ENCODE measurements around the gene OR4F15. TPM values are rescaled to one million over a fixed set of nuclear protein-coding genes. Genes with fewer than 3 reads are reported as not detected.
"Not testable (repeated sequence)": the region's sequence is repeated elsewhere in the genome, so short reads cannot be mapped to it uniquely, and the experiment has no call there.

Gene OR4F15, protein sequence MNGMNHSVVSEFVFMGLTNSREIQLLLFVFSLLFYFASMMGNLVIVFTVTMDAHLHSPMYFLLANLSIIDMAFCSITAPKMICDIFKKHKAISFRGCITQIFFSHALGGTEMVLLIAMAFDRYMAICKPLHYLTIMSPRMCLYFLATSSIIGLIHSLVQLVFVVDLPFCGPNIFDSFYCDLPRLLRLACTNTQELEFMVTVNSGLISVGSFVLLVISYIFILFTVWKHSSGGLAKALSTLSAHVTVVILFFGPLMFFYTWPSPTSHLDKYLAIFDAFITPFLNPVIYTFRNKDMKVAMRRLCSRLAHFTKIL
- total RNA-seq (not detected), polyA plus RNA-seq (not detected)

GRCh38 chr15:101811902-101812301 lies at the start of gene OR4F15:
OR4F15 (plus strand) TSS chr15:101812202; CDS start chr15:101818187, 5,985 bp downstream.
- Histone ChIP-seq H3K27ac (ENCODE audit: low read depth) (no peak within 1 kb of the TSS), H3K36me3 (ENCODE audit: insufficient read depth) (no peaks in the 10 kb centered on the region), H3K4me1 (ENCODE audit: insufficient read depth) (no peaks in the 10 kb centered on the region), H3K4me3 (ENCODE audit: low read depth, low read length) (no peak within 1 kb of the TSS)
- DNase-seq (ENCODE audit: extremely low spot score): no peak

DNA sequence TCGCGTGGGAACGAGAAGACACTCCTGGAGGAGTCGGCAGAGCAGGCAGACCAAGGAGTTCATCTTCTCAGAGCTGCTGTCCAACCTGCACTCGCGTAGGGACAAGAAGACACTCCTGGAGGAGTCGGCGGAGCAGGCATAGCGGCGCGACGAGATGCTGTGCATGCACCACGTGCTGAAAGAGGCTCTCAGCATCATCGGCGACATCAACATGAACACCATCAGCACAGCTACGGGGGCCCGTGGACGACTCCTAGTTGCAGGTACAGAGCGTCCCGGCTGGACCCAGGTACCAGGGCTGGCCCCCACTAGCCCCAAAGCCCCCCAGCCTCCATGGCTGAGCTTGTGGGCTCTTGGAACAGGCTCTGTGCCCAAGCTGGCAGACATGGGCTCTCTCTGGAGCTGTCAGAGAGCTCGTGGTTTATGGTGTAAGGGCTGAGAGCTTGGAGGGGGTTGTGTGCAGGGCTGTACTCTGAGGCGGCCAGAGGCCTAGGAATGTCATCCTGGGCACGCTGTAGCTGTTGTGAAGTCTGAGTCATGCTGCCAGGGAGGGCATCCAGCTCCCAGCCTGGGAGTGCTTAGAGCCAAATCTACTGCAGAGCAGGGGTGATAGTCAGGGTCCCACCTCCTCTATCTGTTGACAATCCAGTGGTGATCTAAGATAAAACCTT lies 47.2 kb upstream of the OR4F15 start:
- H3K4me1 ChIP-seq (ENCODE audit: insufficient read depth); H3K4me3 ChIP-seq (ENCODE audit: low read depth, low read length); DNase-seq (ENCODE audit: extremely low spot score); H3K36me3 ChIP-seq (ENCODE audit: insufficient read depth); H3K27ac ChIP-seq (ENCODE audit: low read depth): not testable (repeated sequence)
- 90% methylated on average over 22 of the region's 23 CpGs for WGBS

- 93% methylated on average over 7 of the region's 7 CpGs for WGBS
- H3K4me3 ChIP-seq (ENCODE audit: low read depth, low read length); DNase-seq (ENCODE audit: extremely low spot score); H3K27ac ChIP-seq (ENCODE audit: low read depth); H3K36me3 ChIP-seq (ENCODE audit: insufficient read depth); H3K4me1 ChIP-seq (ENCODE audit: insufficient read depth): not testable (repeated sequence)
Observed at GRCh38 chr15:101765340-101765671, 46.7 kb upstream of the OR4F15 start.

DNA sequence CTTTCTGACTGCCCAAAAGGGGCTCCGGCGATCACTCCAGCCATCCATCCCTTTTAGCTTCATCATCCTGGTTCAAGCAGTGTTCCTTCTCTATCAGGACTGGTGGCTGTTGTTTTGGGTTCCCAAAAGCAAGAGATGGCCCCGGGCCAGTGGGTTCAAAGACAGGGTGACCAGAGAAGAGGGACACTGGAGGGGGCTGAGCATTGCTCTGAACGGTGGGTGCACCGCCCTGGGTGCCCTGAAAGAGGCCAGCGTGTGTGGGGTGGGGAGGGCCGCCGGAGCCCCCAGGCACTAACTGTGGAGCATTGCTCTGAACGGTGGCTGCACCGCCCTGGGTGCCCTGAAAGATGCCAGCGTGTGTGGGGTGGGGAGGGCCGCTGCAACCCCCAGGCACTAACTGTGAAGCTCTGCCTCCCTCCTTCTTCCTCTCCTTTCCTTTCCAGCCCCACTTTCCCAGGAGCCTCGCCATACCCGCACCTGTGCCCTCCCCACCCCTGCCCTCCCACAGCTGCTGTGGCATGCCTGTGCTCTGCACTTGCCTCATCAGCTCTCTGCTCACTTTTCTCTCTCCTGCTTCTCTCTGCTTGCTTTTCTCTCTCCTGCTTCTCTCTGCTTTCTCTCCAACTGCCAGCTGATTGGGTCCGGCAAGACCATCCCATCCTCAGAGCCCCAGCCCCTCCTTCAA lies 46.1 kb upstream of the OR4F15 start:
- no peak for DNase-seq (ENCODE audit: extremely low spot score)
- H3K36me3 ChIP-seq (ENCODE audit: insufficient read depth): no peaks in the 10 kb centered on the region
- no peaks in the 10 kb centered on the region for H3K4me1 ChIP-seq (ENCODE audit: insufficient read depth)
- no peak overlapping the region for H3K27ac ChIP-seq (ENCODE audit: low read depth)
- WGBS: 91% methylated on average over 15 of the region's 15 CpGs
- H3K4me3 ChIP-seq (ENCODE audit: low read depth, low read length): no peak overlapping the region

GRCh38 chr15:101767083-101767640 lies 44.8 kb upstream of the OR4F15 start:
- not testable (repeated sequence) for H3K4me3 ChIP-seq (ENCODE audit: low read depth, low read length); H3K4me1 ChIP-seq (ENCODE audit: insufficient read depth); H3K36me3 ChIP-seq (ENCODE audit: insufficient read depth); DNase-seq (ENCODE audit: extremely low spot score); H3K27ac ChIP-seq (ENCODE audit: low read depth)
- WGBS: 82% methylated on average over 8 of the region's 11 CpGs

DNA sequence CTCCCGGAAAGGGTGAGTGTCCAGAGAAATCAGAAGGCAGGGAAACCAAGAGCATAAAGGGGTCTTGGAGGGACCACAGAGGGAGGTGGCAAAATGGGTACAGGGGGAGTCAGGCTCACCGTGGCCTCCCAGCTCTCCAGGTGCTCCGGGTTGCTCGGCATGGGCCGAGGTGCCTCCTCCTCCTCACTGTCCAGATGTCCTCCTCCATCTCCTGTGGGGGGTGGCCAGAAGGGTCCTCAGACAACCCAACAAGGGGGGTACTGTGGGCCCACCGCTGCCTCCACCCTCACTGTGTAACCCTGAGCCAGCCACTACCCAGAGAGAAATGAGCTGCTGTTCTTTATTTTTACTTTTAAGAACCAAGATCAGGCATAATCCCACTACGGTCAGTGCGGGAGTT lies 39.1 kb upstream of the OR4F15 start:
- no peaks in the 10 kb centered on the region for H3K36me3 ChIP-seq (ENCODE audit: insufficient read depth)
- WGBS: 94% methylated on average over 8 of the region's 8 CpGs
- no peaks in the 10 kb centered on the region for H3K4me1 ChIP-seq (ENCODE audit: insufficient read depth)
- H3K4me3 ChIP-seq (ENCODE audit: low read depth, low read length): no peak overlapping the region
- DNase-seq (ENCODE audit: extremely low spot score): no peak
- no peak overlapping the region for H3K27ac ChIP-seq (ENCODE audit: low read depth)

DNA sequence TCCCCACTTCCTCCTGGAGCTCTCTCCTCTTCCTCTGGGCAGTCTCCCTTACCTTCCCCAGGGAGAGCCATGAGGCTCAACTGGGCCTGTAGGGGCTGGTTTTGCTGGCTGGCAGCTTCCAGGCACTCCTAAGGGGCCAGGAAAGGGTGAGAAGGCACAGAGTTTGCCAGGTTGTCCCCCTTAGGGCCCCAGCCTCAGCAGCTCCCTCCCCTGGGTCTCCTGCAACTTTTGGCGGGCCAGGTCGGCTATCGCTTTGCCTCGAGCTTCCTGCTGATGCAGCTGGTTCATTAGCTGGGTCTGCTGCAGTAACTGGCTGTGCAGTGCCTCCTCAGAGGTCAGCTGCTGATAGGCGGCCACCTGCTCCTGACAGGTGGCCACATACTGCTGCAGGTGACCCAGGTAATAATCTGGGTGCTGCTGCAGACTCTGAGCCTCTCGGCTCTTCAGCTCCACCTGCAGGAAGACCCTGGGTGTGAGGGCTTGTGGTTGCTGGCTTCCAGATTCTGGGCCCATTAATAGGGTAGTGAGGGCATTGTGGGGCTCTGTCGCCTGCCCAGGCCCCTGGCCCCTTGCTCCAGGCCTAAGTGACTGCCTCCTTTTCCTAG lies 38.4 kb upstream of the OR4F15 start:
- H3K4me1 ChIP-seq (ENCODE audit: insufficient read depth): no peaks in the 10 kb centered on the region

GRCh38 chr15:101775136-101775535 lies 36.9 kb upstream of the OR4F15 start:
- no peaks in the 10 kb centered on the region for H3K4me1 ChIP-seq (ENCODE audit: insufficient read depth)
- WGBS: 91% methylated on average over 10 of the region's 10 CpGs
- H3K36me3 ChIP-seq (ENCODE audit: insufficient read depth): no peaks in the 10 kb centered on the region
- H3K4me3 ChIP-seq (ENCODE audit: low read depth, low read length): no peak overlapping the region
- H3K27ac ChIP-seq (ENCODE audit: low read depth): no peak overlapping the region
- no peak for DNase-seq (ENCODE audit: extremely low spot score)

More for the DNA sequence above, 38.4 kb upstream of the OR4F15 start:
- Histone ChIP-seq H3K4me3 (ENCODE audit: low read depth, low read length) (no peak overlapping the region), H3K27ac (ENCODE audit: low read depth) (no peak overlapping the region), H3K36me3 (ENCODE audit: insufficient read depth) (no peaks in the 10 kb centered on the region)
- DNase-seq (ENCODE audit: extremely low spot score): no peak
- 70% methylated on average over 7 of the region's 7 CpGs for whole genome bisulfite sequencing

GRCh38 chr15:101778576-101778975 lies 33.4 kb upstream of the OR4F15 start:
- not testable (repeated sequence) for H3K27ac ChIP-seq (ENCODE audit: low read depth); H3K36me3 ChIP-seq (ENCODE audit: insufficient read depth); H3K4me1 ChIP-seq (ENCODE audit: insufficient read depth); DNase-seq (ENCODE audit: extremely low spot score); H3K4me3 ChIP-seq (ENCODE audit: low read depth, low read length)
- WGBS: 89% methylated on average over 10 of the region's 10 CpGs

DNA sequence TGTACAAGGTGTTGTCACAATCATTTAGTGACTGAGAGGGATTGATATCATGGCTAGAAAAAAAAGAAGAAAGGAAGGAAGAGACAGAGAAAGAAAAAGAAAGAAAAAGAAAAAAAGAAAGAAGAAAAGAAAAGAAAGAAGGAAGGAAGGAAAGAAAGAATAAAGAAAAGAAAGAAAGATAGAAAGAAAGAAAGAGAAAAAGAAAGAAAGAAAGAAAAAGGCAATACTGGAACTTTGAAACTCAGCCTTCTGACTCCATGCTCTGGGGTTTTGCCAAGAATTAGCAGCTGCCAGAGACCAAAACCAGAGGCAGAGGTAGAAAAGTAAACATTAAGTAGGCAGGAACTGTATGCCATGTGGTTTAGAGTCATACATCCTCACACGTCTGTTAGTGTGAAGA lies 31.8 kb upstream of the OR4F15 start:
- H3K4me3 ChIP-seq (ENCODE audit: low read depth, low read length); DNase-seq (ENCODE audit: extremely low spot score); H3K4me1 ChIP-seq (ENCODE audit: insufficient read depth); H3K36me3 ChIP-seq (ENCODE audit: insufficient read depth); H3K27ac ChIP-seq (ENCODE audit: low read depth): not testable (repeated sequence)
- 25% methylated on average over 1 of the region's 1 CpG for WGBS

- WGBS: 82% methylated on average over 9 of the region's 9 CpGs
- H3K36me3 ChIP-seq (ENCODE audit: insufficient read depth): no peaks in the 10 kb centered on the region
- H3K27ac ChIP-seq (ENCODE audit: low read depth): no peak overlapping the region
- H3K4me1 ChIP-seq (ENCODE audit: insufficient read depth): no peaks in the 10 kb centered on the region
- no peak overlapping the region for H3K4me3 ChIP-seq (ENCODE audit: low read depth, low read length)
- no peak for DNase-seq (ENCODE audit: extremely low spot score)
Observed at GRCh38 chr15:101781928-101782327, 30.1 kb upstream of the OR4F15 start.

- DNase-seq (ENCODE audit: extremely low spot score): no peak
- Histone ChIP-seq H3K4me1 (ENCODE audit: insufficient read depth) (no peaks in the 10 kb centered on the region), H3K36me3 (ENCODE audit: insufficient read depth) (no peaks in the 10 kb centered on the region), H3K4me3 (ENCODE audit: low read depth, low read length) (no peak overlapping the region), H3K27ac (ENCODE audit: low read depth) (no peak overlapping the region)
- 64% methylated on average over 2 of the region's 2 CpGs for WGBS
Observed at GRCh38 chr15:101784644-101785043, 27.4 kb upstream of the OR4F15 start.

- H3K4me1 ChIP-seq (ENCODE audit: insufficient read depth); H3K27ac ChIP-seq (ENCODE audit: low read depth); H3K4me3 ChIP-seq (ENCODE audit: low read depth, low read length); H3K36me3 ChIP-seq (ENCODE audit: insufficient read depth); DNase-seq (ENCODE audit: extremely low spot score): not testable (repeated sequence)
- WGBS: 74% methylated on average over 2 of the region's 2 CpGs
Observed at GRCh38 chr15:101786422-101786821, 25.6 kb upstream of the OR4F15 start.
